GM18951 (cell line): Measurements from ENCODE around the gene PTBP2.

Source experiments
- POLR2A ChIP-seq: IDR thresholded peaks from 4 replicates; pipeline ENCODE4 v1.6.1; 2011; ENCODE audit warnings: mild to moderate bottlenecking; ENCODE audit not compliant: insufficient read length, insufficient read depth; ENCODE audit errors: extremely low read depth
- in situ Hi-C: fragments of 300-500 bp; cut with MboI; formaldehyde crosslinking; loops from one replicate; pipeline ENCODE4 v1.12.0; 2022; ENCODE audit warnings: low sequenced_read_pairs, mixed read lengths, inconsistent platforms; ENCODE audit not compliant: unreplicated experiment

Gene PTBP2

DNA sequence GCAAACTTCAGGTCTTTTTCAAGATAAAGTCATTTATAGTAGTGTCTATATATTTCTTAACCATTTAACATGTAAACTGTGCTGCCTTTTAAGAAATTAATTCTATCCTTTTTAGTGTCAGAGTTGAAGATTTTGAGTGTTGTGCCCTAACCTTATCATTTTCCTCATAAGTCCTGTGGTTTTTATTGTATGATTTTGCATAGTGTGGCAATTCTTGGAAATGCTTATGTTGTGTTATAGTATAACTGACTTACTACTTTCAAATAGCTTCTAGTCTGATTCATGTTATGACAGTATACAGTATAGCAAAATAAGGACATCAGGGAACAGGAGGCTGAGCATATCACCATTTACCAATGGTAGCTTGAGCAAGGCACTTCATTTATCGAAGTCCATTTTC lies 99.1 kb downstream of the PTBP2 start:
- TF ChIP-seq POLR2A, result no peak
- in situ Hi-C loops, result no loop called here

DNA sequence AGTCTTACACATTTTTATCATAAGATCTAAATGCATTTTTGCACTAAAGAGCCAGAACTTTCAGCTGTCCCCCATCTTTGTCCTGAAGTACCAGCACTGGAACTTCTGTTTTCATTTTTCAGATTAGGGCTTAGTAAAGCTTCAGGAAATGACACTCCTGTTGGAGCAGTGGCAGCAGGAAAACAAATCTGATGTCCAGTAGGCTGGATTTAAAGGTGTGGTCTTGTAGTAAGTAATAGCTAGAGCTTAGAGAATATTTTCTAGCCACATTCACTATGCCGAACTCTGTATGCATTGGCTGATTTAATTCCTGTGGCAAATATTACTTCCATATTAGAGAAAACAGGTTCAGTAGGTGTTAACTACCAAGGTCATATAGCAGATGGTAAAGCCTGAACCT lies 103.6 kb downstream of the PTBP2 start:
- TF ChIP-seq POLR2A, result no peak
- in situ Hi-C loops, result loop anchor here (25.0 kb wide), 1 partner anchor 588 kb away; no protein-coding TSS in a partner anchor

DNA sequence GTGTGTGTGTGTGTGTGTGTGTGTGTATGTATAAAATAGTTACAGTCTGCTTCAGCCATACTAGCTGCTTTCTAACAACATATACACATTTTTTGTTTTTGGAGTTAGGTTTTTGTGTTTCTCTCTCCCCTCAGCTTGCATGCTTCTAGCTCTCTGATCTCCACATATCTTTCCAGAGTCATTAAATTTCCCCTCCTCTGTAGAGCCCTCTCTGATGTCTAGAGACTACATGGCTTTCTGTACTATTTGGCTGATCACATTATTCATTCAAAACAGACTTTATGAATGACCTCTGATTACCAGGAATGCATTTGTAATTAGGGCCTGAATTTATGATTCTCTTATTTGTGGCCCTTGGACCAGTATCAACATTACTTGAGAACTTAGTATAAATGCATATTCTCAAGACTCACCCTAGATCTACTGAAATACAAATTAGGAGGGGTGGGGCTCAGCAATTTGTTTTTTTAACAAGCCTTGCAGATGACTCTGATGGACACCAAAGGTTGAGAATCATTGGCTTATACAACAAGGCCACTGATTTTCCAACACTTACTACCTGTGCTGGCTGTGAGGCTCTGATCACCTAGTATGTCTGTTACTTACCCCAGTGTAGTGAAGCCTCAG lies 104.5 kb downstream of the PTBP2 start:
- TF ChIP-seq POLR2A, result no peak
- in situ Hi-C loops, result loop anchor here (25.0 kb wide), 1 partner anchor 589 kb away; no protein-coding TSS in a partner anchor

DNA sequence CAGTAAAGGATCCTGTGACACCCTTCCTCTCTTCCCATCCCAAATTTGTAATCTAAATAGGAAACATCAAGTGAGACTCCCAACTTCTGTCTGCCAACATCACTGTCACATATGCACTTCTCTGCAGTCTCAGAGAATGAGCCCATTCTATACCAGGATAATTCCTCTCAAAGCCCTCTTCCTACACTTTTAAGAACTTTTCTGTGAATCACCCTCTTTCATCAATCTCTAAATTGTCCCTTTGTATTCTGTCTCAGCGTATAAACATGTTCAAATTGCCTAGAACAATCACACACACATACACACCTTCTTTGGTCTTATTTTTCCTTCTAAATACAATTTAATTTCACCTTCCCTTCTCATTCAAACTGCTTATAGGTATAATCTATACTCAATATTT lies 111.8 kb downstream of the PTBP2 start:
- TF ChIP-seq POLR2A, result no peak
- in situ Hi-C loops, result loop anchor here (25.0 kb wide), 1 partner anchor 596 kb away; no protein-coding TSS in a partner anchor

DNA sequence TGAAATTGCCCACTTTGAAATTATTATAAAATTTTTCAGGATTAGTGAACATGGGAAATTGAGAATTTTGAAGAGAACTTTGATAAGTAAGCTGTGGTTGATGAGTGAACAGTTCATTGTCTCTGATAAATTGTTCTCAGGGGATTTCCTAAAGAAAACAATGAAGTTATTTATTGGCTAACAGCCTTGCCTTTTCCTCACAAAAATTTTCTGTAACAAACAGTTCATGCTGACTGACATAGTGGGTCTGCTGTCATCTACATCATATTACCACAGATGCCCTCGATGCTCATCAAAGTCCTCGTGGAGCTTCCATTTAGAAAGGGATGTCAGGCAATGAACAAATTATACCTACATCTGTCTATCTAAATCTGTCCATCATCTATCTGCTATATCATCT lies 113.4 kb downstream of the PTBP2 start:
- in situ Hi-C loops, result loop anchor here (25.0 kb wide), 1 partner anchor 598 kb away; no protein-coding TSS in a partner anchor
- no peak for TF ChIP-seq POLR2A

DNA sequence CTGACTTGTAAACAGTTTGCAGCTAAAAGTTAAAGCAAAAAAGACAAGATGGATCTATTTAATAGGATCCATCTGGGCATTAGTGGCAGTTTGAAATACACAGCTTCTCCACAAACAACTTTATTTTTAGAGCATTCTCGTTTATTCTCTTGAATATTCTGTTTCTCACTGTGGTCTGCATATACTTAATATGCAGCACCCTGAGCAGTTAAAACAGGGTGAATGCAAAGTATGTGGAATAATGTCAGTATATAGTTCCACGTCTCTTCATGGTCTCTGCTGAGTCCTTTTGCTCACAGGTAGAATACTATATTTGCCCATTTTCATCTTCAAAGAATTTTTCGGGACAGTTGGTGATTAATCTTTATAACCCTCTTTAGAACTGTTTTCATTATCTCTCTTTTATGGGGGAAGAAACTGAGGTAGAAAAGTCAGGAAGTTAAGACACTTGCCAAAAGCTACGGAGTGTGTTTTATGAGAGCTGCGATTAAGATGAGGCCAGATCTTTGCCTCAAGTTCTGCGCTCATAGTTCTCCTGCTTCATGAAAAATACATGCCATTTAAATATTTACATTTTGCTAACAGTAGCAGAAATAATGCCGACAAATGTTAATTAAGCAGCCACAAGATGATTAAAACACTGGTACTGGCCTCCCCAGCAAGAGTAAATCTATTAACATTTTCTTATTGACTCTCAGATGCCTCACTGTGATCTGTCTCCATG lies 115.6 kb downstream of the PTBP2 start:
- in situ Hi-C loops, result loop anchor here (25.0 kb wide), 1 partner anchor 600 kb away; no protein-coding TSS in a partner anchor
- no peak for TF ChIP-seq POLR2A

DNA sequence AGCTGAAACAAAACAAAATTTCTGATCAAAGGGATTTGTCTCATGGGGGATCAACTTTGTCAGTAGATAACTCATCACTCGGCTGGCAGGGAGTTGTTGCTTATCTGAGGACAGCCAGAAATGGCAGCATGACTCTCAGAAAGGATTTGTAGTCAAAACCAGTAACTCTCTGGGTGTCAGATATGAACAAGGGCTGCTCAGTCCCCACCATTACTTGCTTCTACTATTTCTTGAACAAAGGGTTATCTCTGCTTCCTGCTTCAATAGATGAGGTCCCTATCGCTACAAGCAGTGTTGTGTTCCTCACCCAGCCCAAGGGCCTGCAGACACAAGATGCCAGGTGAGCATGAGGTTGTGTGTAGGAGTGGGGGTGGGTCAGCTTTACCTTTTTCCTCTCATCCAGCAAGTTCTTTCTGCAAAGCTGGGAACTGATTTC lies 116.2 kb downstream of the PTBP2 start:
- in situ Hi-C loops, result loop anchor here (25.0 kb wide), 1 partner anchor 600 kb away; no protein-coding TSS in a partner anchor
- no peak for TF ChIP-seq POLR2A

DNA sequence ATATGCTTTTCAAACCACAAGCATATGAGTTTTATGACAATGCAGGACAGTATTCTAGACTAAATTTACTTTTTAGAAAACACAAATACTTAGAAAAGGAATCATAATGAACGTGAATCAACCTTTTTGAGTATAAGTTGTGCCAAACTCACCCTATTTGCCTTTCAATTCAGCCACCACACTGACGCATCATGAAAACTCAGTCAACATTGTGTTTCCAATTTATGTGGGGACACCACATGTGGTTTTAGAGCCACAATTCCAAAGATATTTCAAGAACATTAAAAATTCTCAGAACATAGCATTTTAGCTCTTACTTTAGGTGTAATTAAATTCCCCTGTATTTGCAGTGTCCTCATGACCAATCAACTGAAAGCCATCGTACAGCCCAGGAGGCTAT lies 118.8 kb downstream of the PTBP2 start:
- in situ Hi-C loops, result loop anchor here (25.0 kb wide), 1 partner anchor 603 kb away; no protein-coding TSS in a partner anchor
- TF ChIP-seq POLR2A, result no peak

DNA sequence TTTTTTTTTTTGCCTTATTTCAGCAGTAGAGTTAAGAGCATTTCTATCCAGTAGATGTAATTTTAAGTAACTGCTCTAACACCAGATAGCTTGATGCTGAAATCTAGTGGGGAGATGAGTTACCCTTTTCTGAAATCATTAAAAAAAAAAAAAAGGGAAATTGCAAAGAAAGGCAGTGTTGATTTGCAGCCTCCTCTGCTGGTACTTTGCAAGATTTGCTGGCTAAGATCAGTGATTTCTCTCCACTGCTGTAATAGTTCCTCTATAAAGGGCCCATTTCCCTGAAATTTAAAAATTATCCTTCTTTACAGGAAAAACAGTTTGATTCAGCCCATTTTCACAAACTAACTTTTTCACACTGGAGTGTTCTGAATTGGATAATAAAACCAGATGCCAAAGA lies 120.6 kb downstream of the PTBP2 start:
- in situ Hi-C loops, result loop anchor here (25.0 kb wide), 1 partner anchor 605 kb away; no protein-coding TSS in a partner anchor
- no peak for TF ChIP-seq POLR2A

DNA sequence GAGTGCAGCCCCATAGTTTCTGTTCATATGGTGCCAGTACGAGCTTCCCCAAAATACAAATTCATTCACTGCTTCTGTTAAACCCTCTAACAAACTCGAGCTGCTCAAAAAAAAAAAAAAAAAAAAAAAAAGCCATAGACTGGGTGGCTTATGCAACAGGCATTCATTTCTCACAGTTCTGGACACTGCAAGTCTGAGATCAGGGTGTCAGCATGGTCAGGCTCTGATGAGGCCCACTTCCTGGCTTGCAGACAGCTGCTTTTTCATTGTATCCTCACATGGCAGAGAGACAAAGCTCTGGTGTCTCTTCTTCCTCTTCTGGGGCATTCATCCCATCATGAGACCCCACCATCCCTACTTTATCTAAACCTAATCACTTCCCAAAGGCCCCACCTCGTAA lies 121.6 kb downstream of the PTBP2 start:
- in situ Hi-C loops, result loop anchor here (25.0 kb wide), 1 partner anchor 606 kb away; no protein-coding TSS in a partner anchor

DNA sequence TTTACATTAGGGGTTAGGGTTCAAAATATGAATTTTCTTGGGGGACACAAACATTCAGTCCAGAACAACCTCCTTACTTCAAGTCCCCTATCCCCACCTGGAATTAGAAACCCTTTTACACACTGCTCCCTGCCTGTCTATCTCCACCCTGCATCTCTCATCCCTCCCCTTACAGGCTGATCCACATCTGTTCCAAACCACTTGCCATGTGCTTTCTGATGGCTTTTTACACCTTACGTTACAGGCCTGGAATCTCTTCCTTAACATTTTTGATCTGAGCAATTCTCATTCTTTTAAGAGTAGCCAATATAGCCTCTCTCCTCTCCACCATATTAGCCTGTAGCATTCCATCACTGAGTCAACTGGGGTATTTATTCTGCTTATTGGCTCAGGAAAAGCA lies 122.0 kb downstream of the PTBP2 start:
- no peak for TF ChIP-seq POLR2A
- in situ Hi-C loops, result loop anchor here (25.0 kb wide), 1 partner anchor 606 kb away; no protein-coding TSS in a partner anchor

More for the DNA sequence above, 121.6 kb downstream of the PTBP2 start:
- TF ChIP-seq POLR2A, result no peak

DNA sequence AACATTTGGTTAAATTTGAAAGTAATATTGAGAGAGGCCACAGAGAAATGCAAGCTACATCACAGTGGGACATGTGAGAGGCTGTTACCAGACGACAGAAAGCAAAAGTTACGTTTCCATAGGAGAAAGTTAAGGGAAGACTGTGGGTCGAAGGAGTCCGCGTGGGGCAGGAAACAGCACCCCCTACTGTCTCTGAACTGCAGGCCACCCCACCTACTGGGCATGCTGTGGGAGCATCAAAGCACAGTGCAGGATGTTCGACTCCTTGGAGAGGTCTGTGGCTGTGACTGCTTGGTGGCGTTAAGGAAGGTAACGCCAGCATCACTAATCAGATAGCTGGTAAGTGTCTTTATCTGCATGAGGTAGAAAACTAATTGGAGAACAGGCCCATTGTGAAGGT lies 123.9 kb downstream of the PTBP2 start:
- no peak for TF ChIP-seq POLR2A
- in situ Hi-C loops, result loop anchor here (25.0 kb wide), 1 partner anchor 608 kb away; no protein-coding TSS in a partner anchor

DNA sequence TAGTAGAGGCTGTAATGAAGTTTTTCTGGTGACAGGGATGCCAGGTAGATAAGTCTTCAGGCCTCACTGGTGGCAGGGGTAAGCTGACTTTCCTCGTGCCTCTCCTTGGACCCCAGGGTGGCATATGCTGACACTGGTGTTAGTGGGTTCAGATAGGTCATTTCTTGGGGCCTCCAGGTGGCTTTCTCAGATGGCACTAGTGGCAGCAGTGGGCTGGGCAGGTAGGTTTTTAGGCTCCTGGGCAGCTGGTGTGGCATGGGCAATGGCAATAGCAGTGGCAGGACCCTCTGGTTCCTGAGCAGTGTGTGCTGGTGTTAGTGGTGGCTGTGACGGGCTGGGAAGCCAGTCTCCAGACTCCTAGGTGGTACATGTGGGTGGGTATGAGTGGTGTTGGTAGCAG lies 140.3 kb downstream of the PTBP2 start:
- in situ Hi-C loops, result no loop called here
- TF ChIP-seq POLR2A, result no peak
